Fibroblast of lung (primary cell): Measurements from ENCODE around the gene RAB1B.

Source experiments
- CTCF ChIP-seq, 2 donors: IDR thresholded peaks in 1 of 2; conservative IDR thresholded peaks in 1 of 2; 1 replicate in 1 of 2; 2 replicates in 1 of 2; pipeline ENCODE4 v1.5.1; 2011 to 2012; ENCODE audit warnings: low read length in 2 of 2, control low read depth in 1 of 2, inconsistent platforms in 1 of 2, low read depth in 1 of 2, mild to moderate bottlenecking in 1 of 2
- EZH2 ChIP-seq: IDR thresholded peaks from 2 replicates; pipeline ENCODE4 v1.5.1; 2012; ENCODE audit warnings: low read length, control low read depth, mild to moderate bottlenecking; ENCODE audit errors: missing control alignments

DNA sequence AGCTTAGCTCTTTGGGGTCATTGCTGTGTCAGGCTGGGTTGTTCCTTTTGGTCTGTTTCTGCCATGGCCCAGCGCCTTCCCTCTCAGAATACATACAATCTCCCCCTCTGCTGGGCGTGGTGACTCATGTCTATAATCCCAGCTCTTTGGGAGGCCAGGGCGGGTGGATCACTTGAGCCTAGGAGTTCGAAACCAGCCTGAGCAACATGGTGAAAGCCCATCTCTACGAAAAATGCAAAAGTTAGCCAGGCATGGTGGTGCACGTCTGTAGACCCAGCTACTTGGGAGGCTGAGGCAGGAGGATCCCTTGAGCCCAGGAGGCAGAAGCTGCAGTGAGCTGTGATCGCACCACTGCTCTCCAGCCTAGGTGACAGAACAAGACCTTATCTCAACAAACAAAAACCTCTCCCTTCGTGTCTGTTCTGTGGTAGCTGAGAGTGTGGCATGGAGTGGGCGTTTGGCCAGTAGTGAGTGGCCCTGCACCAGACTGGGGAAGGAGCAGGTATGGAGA lies 46.7 kb upstream of the RAB1B start:
- TF ChIP-seq CTCF (conservative IDR thresholded peaks at IDR 0.05 in 1 of 2, IDR thresholded peaks at IDR 0.05 in 1 of 2; ENCODE audit: low read depth in 1 of 2, low read length in 2 of 2) (no peak), EZH2 (no peak)
